HEK293 (cell line): ENCODE measurements around the gene PLEKHG1.

Source experiments
- CTCF ChIP-seq: fragments of 450-650 bp; formaldehyde crosslinking; IDR thresholded peaks from 2 replicates; pipeline ENCODE4 v1.5.1; 2016; ENCODE audit warnings: missing biosample characterization, missing genetic modification characterization
- HOXA7 ChIP-seq: sonication (generic); formaldehyde crosslinking; IDR thresholded peaks from 2 replicates; pipeline ENCODE4 v1.8.1; 2022; ENCODE audit warnings: missing genetic modification reagents, borderline replicate concordance
- YY1 ChIP-seq: fragments of 450-650 bp; formaldehyde crosslinking; IDR thresholded peaks from 2 replicates; pipeline ENCODE4 v1.5.1; 2018; ENCODE audit warnings: missing biosample characterization, missing genetic modification characterization
- ZBTB17 ChIP-seq: fragments of 450-650 bp; formaldehyde crosslinking; IDR thresholded peaks from 2 replicates; pipeline ENCODE4 v1.5.1; 2016; ENCODE audit warnings: missing biosample characterization, missing genetic modification characterization
- ZNF10 ChIP-seq: fragments of 450-650 bp; formaldehyde crosslinking; IDR thresholded peaks from 2 replicates; pipeline ENCODE4 v1.5.1; 2017; ENCODE audit warnings: missing biosample characterization, missing genetic modification characterization
- ZNF398 ChIP-seq: fragments of 450-650 bp; formaldehyde crosslinking; IDR thresholded peaks from 2 replicates; pipeline ENCODE4 v1.5.1; 2017; ENCODE audit warnings: missing biosample characterization, missing genetic modification characterization

- TF ChIP-seq ZNF398 (tag by site-specific recombination) (no peak), HOXA7 (CRISPR knock-in tag) (no peak), YY1 (tag by site-specific recombination) (no peak), ZBTB17 (tag by site-specific recombination) (no peak), ZNF10 (no peak), CTCF (tag by site-specific recombination) (no peak)
Observed at GRCh38 chr6:150587637-150588036, 12.0 kb upstream of the PLEKHG1 start.
